OCI-LY7 (cell line): Measurements from ENCODE around the gene PTPRT. TPM values are rescaled to one million over a fixed set of nuclear protein-coding genes. Genes with fewer than 3 reads are reported as not detected.

Experiments
- BruUV-seq: library from RNA; stranded (reverse); fragments of 400-500 nt; replicated peaks from 2 replicates; lab custom pipeline; 2021; lab: Mats Ljungman, UMichigan
- CTCF ChIA-PET: fragments of 300-600 bp; sonication (Branson Sonifier 250); formaldehyde crosslinking; loops from one replicate; lab custom pipeline; 2022; ENCODE audit warnings: antibody characterized with exemption; ENCODE audit not compliant: unreplicated experiment; lab: Charles Lee
- POLR2A ChIA-PET: fragments of 300-600 bp; sonication (Branson Sonifier 250); formaldehyde crosslinking; loops from one replicate; lab custom pipeline; 2022; ENCODE audit warnings: antibody characterized with exemption; lab: Charles Lee
- DNase-seq: peaks from one replicate; pipeline ENCODE4 v3.0.0-alpha.2; 2015; ENCODE audit warnings: low spot score
- H2AFZ ChIP-seq: fragments of 200-600 bp; sonication (generic), shearing (Covaris generic); 2 replicates; pipeline ENCODE4 v1.6.1; 2014; ENCODE audit warnings: mild to moderate bottlenecking, antibody characterized with exemption, low read length, moderate library complexity
- H3K27ac ChIP-seq: fragments of 200-600 bp; sonication (generic); 2 replicates; pipeline ENCODE4 v1.5.1; 2014; ENCODE audit warnings: mixed run types, low read depth, mild to moderate bottlenecking, moderate library complexity, low read length, inconsistent platforms; ENCODE audit not compliant: poor library complexity, severe bottlenecking
- H3K36me3 ChIP-seq: fragments of 200-600 bp; sonication (generic); 2 replicates; pipeline ENCODE4 v1.6.1; 2014; ENCODE audit warnings: mild to moderate bottlenecking, antibody characterized with exemption, low read length, moderate library complexity, mixed read lengths; ENCODE audit not compliant: insufficient read depth
- H3K4me1 ChIP-seq: fragments of 200-600 bp; sonication (generic); 2 replicates; pipeline ENCODE4 v1.5.1; 2014; ENCODE audit warnings: mild to moderate bottlenecking, low read length; ENCODE audit not compliant: insufficient read depth, poor library complexity, severe bottlenecking
- H3K4me2 ChIP-seq: fragments of 200-600 bp; sonication (generic); 2 replicates; pipeline ENCODE4 v1.6.1; 2014; ENCODE audit warnings: mild to moderate bottlenecking, low read length
- H3K4me3 ChIP-seq: fragments of 200-600 bp; sonication (generic); 2 replicates; pipeline ENCODE4 v1.5.1; 2014; ENCODE audit warnings: mild to moderate bottlenecking, low read depth, low read length; ENCODE audit not compliant: poor library complexity, severe bottlenecking
- H3K79me2 ChIP-seq: fragments of 200-600 bp; sonication (generic); 2 replicates; pipeline ENCODE4 v1.6.1; 2016; ENCODE audit warnings: low read depth, mild to moderate bottlenecking, low read length, moderate library complexity, mixed read lengths; ENCODE audit not compliant: insufficient read depth
- H3K9me2 ChIP-seq: fragments of 200-600 bp; sonication (generic); 2 replicates; pipeline ENCODE4 v1.6.1; 2016; ENCODE audit warnings: mild to moderate bottlenecking, low read length, mixed read lengths; ENCODE audit not compliant: insufficient read depth
- H3K9me3 ChIP-seq: fragments of 200-600 bp; sonication (generic); 2 replicates; pipeline ENCODE4 v1.6.1; 2014; ENCODE audit warnings: mild to moderate bottlenecking, mixed run types, low read length, mixed read lengths
- H4K20me1 ChIP-seq: fragments of 200-600 bp; sonication (generic); 2 replicates; pipeline ENCODE4 v1.6.1; 2014; ENCODE audit warnings: mild to moderate bottlenecking, antibody characterized with exemption, low read length, moderate library complexity, mixed read lengths; ENCODE audit not compliant: insufficient read depth
- EZH2phosphoT487 ChIP-seq: fragments of 200-600 bp; sonication (generic); IDR thresholded peaks from 2 replicates; pipeline ENCODE4 v1.6.1; 2018; ENCODE audit warnings: low read depth, borderline replicate concordance, mild to moderate bottlenecking, mixed run types, antibody characterized with exemption, low read length, moderate library complexity, mixed read lengths
- intact Hi-C: fragments of 100-400 bp; cut with micrococcal nuclease; formaldehyde crosslinking; loops from one replicate; pipeline ENCODE4 v1.10.0; 2022; ENCODE audit not compliant: unreplicated experiment
- total RNA-seq, 2 experiments: library from RNA; depleted of rRNA in 1 of 2; stranded (reverse); fragments of >200 nt in 1 of 2; shearing (Covaris generic) in 1 of 2; gene quantifications; 2 replicates each; pipeline ENCODE4 v1.2.3, GENCODE V29; 2014 to 2022
- TF ChIP-seq, protein P1 (sequence below): fragments of 200-600 bp; sonication (generic); conservative IDR thresholded peaks from 2 replicates; pipeline ENCODE4 v1.5.1; 2014; ENCODE audit warnings: mild to moderate bottlenecking, antibody characterized with exemption, low read length, moderate library complexity, mixed read lengths

The PTPRT gene
- total RNA-seq, 2 experiments from 2014 or later = not detected

DNA sequence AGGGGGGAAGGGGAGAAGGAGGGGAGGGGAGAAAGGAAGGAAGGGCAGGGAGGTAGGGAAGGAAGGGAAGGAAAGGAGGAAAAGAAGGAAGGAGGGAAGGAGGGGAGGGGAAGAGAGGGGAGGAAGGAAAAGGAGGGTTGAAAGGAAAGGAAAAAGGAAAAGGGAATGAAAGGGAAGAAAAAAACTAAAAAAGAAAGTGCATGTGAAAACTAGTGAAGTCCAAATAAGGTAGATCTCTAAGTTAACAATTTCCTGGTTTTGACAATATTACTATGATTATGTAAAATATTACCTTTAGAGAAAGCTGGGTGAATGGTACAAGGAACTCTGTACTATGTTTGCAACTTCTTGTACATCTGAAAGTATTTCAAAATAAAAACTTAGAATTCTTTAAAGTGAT lies 132.4 kb downstream of the PTPRT start:
- no peak for DNase-seq
- H3K9me2 ChIP-seq = no peaks in the 10 kb centered on the region
- no peak for TF ChIP-seq EZH2phosphoT487
- TF ChIP-seq, protein P1, sequence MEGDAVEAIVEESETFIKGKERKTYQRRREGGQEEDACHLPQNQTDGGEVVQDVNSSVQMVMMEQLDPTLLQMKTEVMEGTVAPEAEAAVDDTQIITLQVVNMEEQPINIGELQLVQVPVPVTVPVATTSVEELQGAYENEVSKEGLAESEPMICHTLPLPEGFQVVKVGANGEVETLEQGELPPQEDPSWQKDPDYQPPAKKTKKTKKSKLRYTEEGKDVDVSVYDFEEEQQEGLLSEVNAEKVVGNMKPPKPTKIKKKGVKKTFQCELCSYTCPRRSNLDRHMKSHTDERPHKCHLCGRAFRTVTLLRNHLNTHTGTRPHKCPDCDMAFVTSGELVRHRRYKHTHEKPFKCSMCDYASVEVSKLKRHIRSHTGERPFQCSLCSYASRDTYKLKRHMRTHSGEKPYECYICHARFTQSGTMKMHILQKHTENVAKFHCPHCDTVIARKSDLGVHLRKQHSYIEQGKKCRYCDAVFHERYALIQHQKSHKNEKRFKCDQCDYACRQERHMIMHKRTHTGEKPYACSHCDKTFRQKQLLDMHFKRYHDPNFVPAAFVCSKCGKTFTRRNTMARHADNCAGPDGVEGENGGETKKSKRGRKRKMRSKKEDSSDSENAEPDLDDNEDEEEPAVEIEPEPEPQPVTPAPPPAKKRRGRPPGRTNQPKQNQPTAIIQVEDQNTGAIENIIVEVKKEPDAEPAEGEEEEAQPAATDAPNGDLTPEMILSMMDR = no peak
- H3K4me3 ChIP-seq = no peak overlapping the region
- intact Hi-C loops = no loop called here
- CTCF ChIA-PET = no interaction called here
- H2AFZ ChIP-seq = no peak overlapping the region
- H3K27ac ChIP-seq = no peak overlapping the region
- no peaks in the 10 kb centered on the region for H3K79me2 ChIP-seq
- no TSS peak for BruUV-seq
- H3K4me2 ChIP-seq = no peak overlapping the region
- no peaks in the 10 kb centered on the region for H3K9me3 ChIP-seq
- H4K20me1 ChIP-seq = no peaks in the 10 kb centered on the region
- no peaks in the 10 kb centered on the region for H3K36me3 ChIP-seq
- no peaks in the 10 kb centered on the region for H3K4me1 ChIP-seq
- POLR2A ChIA-PET = no interaction called here

DNA sequence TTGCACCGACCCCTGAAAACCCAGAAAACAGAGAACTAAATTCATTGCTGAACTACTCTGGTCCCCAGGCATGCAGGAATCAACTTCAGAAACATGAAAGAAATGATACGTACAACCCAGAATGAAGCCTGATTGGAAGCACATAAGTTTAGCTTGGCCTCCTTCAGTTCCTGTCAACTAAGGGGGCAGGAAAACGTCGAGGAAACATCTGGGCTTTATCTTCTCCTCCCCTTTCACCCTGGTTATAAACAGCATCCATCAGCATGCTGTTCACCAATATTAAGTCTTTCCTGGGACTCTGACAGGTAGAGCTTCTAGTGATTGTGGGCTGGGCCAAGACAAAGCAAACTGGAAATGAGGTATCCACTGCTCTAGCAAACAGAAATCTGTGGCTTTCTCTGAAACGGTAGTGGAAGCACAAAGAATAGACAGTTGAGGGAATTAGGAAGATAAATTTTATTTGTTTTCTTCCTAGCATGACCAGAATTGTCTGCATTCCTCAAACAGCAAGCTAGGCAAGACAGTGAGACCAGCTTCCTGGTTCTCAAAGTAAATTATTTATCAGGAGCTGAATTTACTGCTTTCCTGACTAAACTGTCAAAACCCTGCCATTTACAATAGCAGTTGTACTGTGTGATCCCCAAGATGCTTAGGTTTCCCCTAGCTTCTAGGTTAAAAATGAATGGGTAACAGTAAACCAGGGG lies 134.4 kb downstream of the PTPRT start:
- POLR2A ChIA-PET = no interaction called here
- Histone ChIP-seq H3K4me2 (no peak overlapping the region), H2AFZ (no peak overlapping the region), H3K79me2 (no peaks in the 10 kb centered on the region), H3K9me3 (no peaks in the 10 kb centered on the region), H3K4me1 (no peaks in the 10 kb centered on the region), H3K9me2 (no peaks in the 10 kb centered on the region), H3K4me3 (no peak overlapping the region), H4K20me1 (no peaks in the 10 kb centered on the region), H3K36me3 (no peaks in the 10 kb centered on the region), H3K27ac (no peak overlapping the region)
- no peak for TF ChIP-seq EZH2phosphoT487
- TF ChIP-seq, protein P1 = no peak
- CTCF ChIA-PET = no interaction called here
- DNase-seq = no peak
- BruUV-seq = no TSS peak
- intact Hi-C loops = no loop called here

DNA sequence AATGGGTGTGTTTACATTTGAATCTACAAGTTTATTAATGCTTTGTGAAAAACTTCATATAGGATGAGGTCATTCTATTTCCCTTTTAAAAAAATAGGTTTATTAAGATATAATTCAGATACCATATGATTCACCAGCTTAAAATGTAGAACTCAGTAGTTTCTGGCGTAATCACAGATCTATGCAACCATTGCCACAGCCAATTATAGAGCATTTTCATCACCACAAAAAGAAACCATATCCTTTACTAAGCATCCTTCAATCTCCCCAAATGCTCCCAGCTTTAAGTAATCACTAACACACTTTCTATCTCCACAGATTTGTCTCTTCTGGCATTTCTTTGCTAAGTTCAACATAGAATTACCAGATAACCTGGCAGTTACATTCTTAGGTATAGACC lies 137.2 kb downstream of the PTPRT start:
- intact Hi-C loops = no loop called here
- Histone ChIP-seq H3K9me3 (no peaks in the 10 kb centered on the region), H3K9me2 (no peaks in the 10 kb centered on the region), H3K36me3 (no peaks in the 10 kb centered on the region), H3K79me2 (no peaks in the 10 kb centered on the region), H3K4me1 (no peaks in the 10 kb centered on the region), H4K20me1 (no peaks in the 10 kb centered on the region), H2AFZ (no peak overlapping the region), H3K27ac (no peak overlapping the region), H3K4me2 (no peak overlapping the region), H3K4me3 (no peak overlapping the region)
- TF ChIP-seq, protein P1 = no peak
- TF ChIP-seq EZH2phosphoT487 = no peak
- CTCF ChIA-PET = no interaction called here
- DNase-seq = no peak
- POLR2A ChIA-PET = no interaction called here
- BruUV-seq = no TSS peak
